ENCODE measurements around the gene SNAI3.

The SNAI3 gene

DNA sequence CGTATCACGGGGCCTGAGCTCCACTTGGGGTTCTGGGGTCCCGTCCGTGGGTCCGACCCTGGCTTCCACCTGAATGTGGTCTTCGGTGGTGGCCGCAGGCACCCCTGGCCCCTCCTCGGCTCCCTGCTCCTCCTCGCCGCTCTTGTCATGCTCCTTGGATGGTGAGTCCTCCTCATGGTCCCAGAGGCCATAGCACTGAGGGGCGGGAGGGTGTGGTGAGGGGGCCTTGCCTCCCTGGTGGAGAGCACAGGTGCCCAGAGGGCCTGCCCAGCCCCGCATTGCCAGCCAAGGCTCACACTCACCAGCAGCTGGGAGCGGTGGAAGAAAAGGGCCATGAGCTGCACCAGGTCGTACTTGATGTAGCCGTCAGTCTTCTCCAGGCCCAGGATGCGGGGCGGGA, 34.9 kb upstream of the SNAI3 start:
- no peak for DNase-seq

DNA sequence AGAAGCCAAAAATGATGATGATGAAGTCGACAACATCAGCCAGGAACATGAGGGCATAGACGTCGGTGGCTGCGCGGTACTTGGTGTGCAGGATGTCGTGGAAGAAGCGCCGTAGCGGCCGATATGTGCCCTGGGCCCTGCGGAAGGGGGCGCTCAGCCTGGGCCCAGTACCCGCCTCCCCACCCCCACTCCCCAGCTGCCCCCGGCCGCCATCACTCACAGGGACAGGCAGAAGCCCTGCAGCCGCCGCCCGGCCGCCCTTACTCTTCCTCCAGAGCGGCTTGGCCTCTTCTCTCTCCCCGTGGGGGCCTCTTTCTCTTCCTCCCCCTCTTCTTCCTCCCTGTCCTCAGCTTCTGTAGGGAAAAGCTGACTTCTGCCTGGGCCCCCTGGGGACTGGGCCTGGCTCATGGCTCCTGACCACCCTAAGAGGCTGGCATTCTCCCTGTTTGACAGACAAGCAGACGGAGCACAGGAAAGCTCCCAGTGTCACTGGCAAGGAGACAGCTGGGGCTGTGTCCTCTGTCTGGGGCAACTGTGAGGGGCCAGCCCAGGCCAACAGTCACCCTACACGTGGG, 34.2 kb upstream of the SNAI3 start:
- DNase-seq: no peak

DNA sequence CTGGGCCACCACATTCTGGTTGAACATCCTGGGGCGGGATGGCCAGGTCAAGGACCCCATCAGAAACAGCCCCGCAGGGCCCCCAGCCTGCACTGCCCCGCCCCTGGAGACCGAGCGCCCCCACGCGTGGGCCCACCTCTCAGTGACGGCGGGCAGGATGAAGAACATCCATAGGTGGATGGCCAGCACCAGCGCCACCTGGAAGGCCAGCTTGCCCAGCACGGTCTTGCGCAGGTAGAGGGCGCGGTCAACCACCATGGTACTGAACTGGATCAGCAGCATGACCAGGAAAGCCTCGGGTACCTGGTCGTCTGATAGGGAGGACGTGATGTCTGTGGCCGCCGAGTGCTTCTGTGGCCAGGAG, 33.6 kb upstream of the SNAI3 start:
- no peak for DNase-seq

DNA sequence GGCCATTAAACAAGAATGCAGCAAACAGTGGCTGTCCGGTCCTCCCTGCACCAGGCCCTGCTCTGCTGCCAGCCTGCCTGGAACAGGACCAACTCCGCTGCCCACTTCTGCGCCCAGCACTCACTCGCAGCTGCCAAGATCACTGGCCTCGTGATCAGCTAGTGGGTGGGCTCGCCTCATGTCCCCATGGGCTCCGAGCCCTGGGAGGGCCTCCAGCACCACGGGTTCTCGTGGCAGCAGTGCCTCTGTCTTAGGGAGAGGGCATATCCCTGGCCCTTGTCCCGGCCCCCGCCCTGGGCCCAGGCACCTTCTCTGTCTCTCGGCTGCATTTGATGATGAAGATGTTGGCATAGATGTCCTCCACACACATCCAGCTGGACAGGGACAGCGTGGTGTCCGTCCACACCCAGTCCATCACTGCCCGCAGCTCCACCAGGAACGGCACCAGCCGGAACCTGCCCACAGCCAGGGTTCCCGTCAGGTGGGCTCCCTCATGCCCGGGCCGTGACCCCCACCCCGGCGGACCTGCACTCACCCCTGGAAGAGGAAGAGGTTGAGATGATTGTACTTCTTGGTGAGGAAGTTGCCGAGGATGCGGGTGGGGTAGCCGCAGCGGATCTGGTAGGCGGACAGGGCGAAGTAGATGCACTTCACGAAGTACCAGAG, 33.1 kb upstream of the SNAI3 start:
- no peak for DNase-seq

GRCh38 chr16:88718178-88718577, 31.9 kb upstream of the SNAI3 start:
- no peak for DNase-seq

DNA sequence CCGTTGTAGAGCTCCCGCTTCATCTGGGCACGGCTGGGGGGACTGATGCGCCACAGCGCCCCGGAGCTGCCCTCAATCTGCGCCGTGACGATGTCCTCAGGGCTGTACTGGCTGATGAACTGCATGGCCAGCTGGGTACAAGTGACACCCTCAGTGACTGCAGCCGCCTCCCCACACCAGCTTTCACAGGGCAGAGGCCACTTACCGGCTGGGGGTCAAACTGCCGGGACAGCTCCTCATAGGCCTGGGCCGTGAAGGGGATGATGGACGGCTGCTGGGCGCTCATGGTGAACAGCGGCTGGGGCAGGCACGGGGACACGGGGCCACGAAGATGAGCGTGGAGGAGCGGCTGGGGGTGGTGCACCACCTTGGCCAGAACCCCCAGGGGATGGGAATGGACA, 30.3 kb upstream of the SNAI3 start:
- DNase-seq: no peak

DNA sequence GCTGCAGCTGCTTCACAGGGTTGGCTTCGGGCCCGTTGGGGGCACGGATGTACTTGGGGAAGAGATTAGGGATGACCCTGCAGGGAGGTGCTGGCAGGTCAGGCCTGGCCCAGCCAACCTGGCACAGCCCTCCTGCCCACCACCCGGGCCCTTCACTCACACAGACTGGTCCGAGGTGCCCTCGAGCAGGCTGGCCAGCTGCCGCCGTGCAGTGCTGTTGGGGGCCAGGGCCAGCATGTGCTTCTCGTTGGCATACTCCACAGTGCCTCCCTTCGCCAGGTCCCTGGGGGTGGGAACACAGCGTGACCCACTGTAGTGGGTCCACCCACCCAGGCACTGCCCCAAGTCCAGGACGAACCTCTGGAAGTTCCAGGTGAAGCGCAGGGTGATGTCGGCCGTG, 29.9 kb upstream of the SNAI3 start:
- no peak for DNase-seq

- DNase-seq: no peak
Observed at GRCh38 chr16:88715312-88716190, 29.2 kb upstream of the SNAI3 start.

GRCh38 chr16:88714420-88715302, 28.4 kb upstream of the SNAI3 start:
- no peak for DNase-seq

DNA sequence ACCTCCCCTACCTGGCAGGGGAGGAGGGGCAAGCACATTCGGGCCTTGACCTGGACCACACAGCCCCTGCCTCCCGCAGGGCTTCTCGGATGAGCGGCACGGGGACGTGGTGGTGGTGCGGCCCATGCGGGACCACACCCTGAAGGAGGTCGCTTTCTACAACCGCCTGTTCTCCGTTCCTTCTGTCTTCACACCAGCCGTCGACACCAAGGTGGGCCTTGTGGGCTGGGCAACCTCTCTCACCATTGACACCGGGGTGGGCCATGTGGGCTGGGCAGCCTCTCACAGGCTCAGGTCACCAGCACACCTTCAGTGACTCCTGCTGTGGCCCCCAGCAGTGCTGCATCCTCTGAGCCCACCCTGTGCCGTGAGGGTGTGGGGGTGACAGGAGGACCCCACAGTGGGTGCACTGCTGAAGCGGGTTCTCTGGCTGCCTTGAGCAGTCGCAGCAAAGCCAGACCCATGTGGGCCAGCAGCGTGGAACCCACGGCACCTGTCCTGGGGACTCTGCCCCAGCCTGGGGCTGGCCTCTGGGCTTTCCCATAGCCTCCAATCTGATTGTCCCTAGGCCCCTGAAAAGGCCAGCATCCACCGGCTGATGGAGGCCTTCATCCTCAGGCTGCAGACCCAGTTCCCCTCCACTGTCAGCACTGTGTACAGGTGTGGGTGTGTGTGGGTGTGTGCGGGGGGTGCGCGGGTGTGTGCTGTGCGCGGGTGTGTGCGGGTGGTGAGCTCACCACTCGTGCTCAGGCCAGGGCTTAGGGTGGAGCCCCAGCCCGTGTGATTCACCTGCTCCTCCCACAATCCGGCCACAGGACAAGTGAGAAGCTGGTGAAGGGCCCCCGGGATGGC, 27.5 kb upstream of the SNAI3 start:
- DNase-seq: no peak

GRCh38 chr16:88713054-88713453, 26.7 kb upstream of the SNAI3 start:
- DNase-seq: no peak

DNA sequence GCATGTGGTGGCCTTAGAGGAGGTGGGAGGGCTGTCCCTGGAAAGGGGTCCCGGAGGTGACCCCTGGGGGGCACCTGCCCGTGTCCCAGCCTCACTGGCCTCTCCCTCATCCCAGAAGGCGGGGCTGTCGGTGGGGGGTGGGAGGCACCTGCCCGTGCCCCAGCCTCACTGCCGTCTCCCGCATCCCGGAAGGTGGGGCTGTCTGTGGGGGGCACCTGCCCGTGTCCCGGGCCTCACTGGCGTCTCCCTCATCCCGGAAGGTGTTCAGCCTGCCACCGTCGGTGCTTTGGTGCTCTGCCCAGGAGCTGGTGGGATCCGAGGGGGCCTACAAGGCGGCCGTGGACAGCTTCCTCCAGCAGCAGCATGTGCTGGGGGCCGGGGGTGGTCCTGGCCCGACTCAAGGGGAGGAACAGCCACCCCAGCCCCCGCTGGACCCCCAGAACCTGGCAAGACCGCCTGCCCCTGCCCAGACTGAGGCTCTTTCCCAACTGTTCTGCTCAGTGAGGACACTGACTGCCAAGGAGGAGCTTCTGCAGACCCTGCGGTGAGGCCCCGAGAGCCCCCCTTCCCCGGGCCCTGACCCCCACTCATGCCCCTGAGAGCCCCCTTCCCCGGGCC, 26.2 kb upstream of the SNAI3 start:
- no peak for DNase-seq

GRCh38 chr16:88711750-88712340, 25.5 kb upstream of the SNAI3 start:
- no peak for DNase-seq

- DNase-seq: no peak
Observed at GRCh38 chr16:88710556-88710955, 24.2 kb upstream of the SNAI3 start.

GRCh38 chr16:88706965-88707826, 20.9 kb upstream of the SNAI3 start:
- no peak for DNase-seq

DNA sequence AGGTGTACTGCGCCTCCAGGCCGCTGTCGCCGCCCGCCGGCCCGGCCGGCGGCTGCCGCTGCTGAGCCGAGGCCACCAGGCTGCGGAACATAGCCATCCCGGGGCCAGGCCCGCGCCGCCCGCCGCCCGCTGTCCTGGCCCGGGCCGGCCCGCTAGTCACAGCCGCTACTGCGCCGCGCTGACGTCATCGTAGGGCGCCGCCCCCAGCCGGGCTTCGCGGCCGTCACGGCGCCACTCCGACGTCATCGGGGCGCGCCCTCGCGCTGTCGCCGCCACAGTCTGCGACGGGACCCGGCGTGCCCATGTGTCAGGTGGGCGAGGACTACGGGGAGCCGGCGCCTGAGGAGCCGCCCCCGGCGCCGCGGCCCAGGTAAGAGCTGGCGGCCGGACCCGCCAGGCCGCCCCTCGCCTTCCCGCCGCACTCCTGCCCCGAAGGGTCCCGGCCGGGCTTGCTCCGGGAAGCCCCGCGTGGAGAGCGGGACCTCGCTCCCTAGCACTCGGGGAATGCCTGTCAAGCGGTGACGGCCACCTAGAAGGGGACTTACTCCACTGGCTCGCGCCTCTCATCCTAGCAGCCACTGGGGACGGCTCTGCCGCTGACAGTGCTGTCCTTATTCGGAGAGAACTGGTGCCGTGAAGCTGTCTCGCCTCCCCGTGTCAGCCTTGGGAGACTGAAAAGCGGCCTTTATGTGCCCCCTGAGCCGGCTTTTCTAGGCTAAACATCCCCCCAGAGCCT, 20.1 kb upstream of the SNAI3 start, which contains the start of the genes CTU2 and RNF166:
Gene CTU2, plus strand, starts transcription at position 275 of the 736 bp plus-strand sequence. Its CDS starts 28 bp downstream, at position 303.
Gene RNF166, minus strand, starts transcription at position 180 of the 736 bp plus-strand sequence. Its CDS starts 83 bp downstream, at position 97.
- peak; percentile 90 for DNase-seq

DNA sequence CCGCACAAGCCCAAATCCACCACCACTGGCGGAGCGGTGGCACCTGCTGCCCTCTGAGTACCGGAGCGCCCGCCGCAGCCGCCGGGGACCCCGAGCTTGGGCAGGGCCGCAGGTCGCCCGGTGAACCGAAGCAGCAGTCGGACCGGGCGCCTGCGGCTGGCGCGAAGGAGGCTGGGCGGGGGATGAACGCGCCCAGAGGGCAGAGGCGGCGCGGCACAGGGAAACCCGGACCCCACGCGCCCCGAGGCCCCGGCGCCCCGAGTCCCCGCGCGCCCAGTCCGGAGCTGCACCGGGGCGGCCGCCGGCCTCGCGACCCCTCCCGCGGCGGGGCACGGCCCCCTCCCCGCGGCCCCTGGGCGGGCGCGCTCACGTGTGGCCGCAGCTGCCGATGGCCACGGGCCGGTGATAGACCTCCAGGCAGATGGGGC, 19.5 kb upstream of the SNAI3 start:
- DNase-seq: no peak

- no peak for DNase-seq
Observed at GRCh38 chr16:88705076-88705684, 18.9 kb upstream of the SNAI3 start.
